Measurements from ENCODE around the gene BMX. TPM values are rescaled to one million over a fixed set of nuclear protein-coding genes. Genes with fewer than 3 reads are reported as not detected.

The BMX gene
- total RNA-seq, 1 donor from 2014 or later, result 3.1 TPM

DNA sequence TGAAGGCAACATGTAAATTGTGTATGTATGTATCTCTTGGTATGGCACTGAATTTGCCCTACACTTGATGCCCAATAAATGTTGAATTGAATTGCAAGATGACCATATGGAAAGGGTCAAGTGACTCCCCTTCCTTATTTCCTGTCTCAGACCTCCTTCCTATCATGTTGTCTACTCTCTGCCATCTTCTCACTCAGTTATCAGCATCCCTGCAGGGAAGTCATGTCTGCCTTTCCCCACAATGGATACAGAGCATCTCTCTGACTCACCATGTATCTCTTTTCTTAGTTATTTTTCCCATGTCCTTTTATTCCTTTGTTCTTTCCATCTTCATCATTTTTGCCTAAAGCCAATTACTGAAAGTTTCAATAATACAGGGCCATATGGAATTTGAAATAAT lies 22.5 kb downstream of the BMX start:
- H3K9me3 ChIP-seq (ENCODE audit: control insufficient read depth in 3 of 3, low read length in 3 of 3), result no peaks in the 10 kb centered on the region
- H3K36me3 ChIP-seq (ENCODE audit: control insufficient read depth in 3 of 3, insufficient read depth in 3 of 3, low read length in 3 of 3), result no peaks in the 10 kb centered on the region
- H3K4me1 ChIP-seq (ENCODE audit: control insufficient read depth in 3 of 3, insufficient read depth in 3 of 3, low read length in 3 of 3), result no peaks in the 10 kb centered on the region
- no peaks in the 10 kb centered on the region for H3K27me3 ChIP-seq (ENCODE audit: control insufficient read depth in 3 of 3, insufficient read depth in 3 of 3, low read length in 3 of 3)
- no peak overlapping the region for H3K27ac ChIP-seq (ENCODE audit: low read depth, low read length)
- no peak overlapping the region for H3K4me3 ChIP-seq (ENCODE audit: low read length in 3 of 3)
- H3K9ac ChIP-seq (ENCODE audit: low read depth in 1 of 3, low read length in 3 of 3), result no peak overlapping the region

- H3K27ac ChIP-seq (ENCODE audit: low read depth, low read length), result no peak overlapping the region
- H3K9ac ChIP-seq (ENCODE audit: low read depth in 1 of 3, low read length in 3 of 3), result no peak overlapping the region
- no peaks in the 10 kb centered on the region for H3K9me3 ChIP-seq (ENCODE audit: control insufficient read depth in 3 of 3, low read length in 3 of 3)
- no peaks in the 10 kb centered on the region for H3K27me3 ChIP-seq (ENCODE audit: control insufficient read depth in 3 of 3, insufficient read depth in 3 of 3, low read length in 3 of 3)
- H3K36me3 ChIP-seq (ENCODE audit: control insufficient read depth in 3 of 3, insufficient read depth in 3 of 3, low read length in 3 of 3), result no peaks in the 10 kb centered on the region
- H3K4me3 ChIP-seq (ENCODE audit: low read length in 3 of 3), result no peak overlapping the region
- H3K4me1 ChIP-seq (ENCODE audit: control insufficient read depth in 3 of 3, insufficient read depth in 3 of 3, low read length in 3 of 3), result no peaks in the 10 kb centered on the region
These were observed 23.8 kb downstream of the BMX start for GRCh38 chrX:15524417-15524816.

DNA sequence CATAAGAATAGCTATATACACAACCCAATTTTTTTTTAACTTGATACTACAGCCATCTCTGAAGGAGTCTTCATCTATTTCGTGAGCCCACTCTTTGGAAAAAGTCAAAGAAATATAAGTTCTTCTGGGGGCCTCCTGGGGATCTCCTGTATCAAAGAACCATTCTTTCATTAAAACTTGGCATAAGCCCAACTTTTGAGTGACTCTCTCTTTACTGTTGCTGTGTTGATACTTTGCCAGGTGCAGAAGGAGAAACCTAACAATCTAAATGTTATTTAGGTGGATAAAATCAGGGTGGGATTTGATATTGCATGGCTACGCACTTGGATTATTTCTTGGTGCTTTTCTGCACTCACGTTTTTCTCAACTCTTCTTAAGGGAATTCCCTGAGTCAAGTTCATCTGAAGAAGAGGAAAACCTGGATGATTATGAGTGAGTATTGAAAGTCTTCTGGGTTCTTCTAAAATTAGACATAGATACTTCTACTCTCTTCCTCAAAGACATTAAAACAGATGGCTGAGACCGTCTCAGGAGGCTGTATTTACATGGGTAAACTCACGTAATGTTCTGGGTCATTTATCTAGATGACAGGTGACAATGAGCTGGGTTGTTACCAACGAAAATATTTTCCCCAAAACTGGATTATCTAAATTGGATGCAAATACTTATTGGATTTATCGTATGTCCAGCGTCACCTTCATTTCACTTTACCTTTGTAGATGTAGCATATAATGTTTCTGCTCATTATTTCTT lies 25.2 kb downstream of the BMX start:
- Histone ChIP-seq H3K9ac (ENCODE audit: low read depth in 1 of 3, low read length in 3 of 3) (no peak overlapping the region), H3K36me3 (ENCODE audit: control insufficient read depth in 3 of 3, insufficient read depth in 3 of 3, low read length in 3 of 3) (no peaks in the 10 kb centered on the region), H3K27ac (ENCODE audit: low read depth, low read length) (no peak overlapping the region), H3K27me3 (ENCODE audit: control insufficient read depth in 3 of 3, insufficient read depth in 3 of 3, low read length in 3 of 3) (no peaks in the 10 kb centered on the region), H3K4me1 (ENCODE audit: control insufficient read depth in 3 of 3, insufficient read depth in 3 of 3, low read length in 3 of 3) (no peaks in the 10 kb centered on the region), H3K9me3 (ENCODE audit: control insufficient read depth in 3 of 3, low read length in 3 of 3) (no peaks in the 10 kb centered on the region), H3K4me3 (ENCODE audit: low read length in 3 of 3) (no peak overlapping the region)

DNA sequence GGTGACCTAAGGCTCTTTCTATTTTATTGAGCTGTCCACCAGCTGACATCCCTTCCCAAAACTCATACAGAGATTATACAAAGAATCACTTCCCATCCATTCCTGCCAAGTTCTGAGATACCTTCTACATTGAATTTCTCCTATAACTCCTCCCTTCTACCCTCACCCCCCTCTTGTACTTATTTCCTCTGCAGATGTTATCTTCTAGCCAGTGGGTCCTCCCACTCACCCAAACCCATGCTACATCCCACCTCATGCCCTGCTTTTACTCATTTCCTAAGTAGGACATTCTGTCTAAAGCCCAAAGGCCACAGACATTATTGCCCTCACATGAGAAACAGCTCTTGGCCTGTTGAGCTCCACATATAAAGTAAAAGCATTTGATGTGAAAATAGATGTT lies 28.6 kb downstream of the BMX start:
- no peak overlapping the region for H3K27ac ChIP-seq (ENCODE audit: low read depth, low read length)
- peaks cover 0 to 5% (median 0%) of the 10 kb centered on the region in 3 donors for H3K27me3 ChIP-seq (ENCODE audit: control insufficient read depth in 3 of 3, insufficient read depth in 3 of 3, low read length in 3 of 3)

GRCh38 chrX:15530318-15530717 lies 29.7 kb downstream of the BMX start:
- Histone ChIP-seq H3K36me3 (ENCODE audit: control insufficient read depth in 3 of 3, insufficient read depth in 3 of 3, low read length in 3 of 3) (no peaks in the 10 kb centered on the region), H3K9ac (ENCODE audit: low read depth in 1 of 3, low read length in 3 of 3) (no peak overlapping the region), H3K27ac (ENCODE audit: low read depth, low read length) (no peak overlapping the region), H3K4me1 (ENCODE audit: control insufficient read depth in 3 of 3, insufficient read depth in 3 of 3, low read length in 3 of 3) (no peaks in the 10 kb centered on the region), H3K4me3 (ENCODE audit: low read length in 3 of 3) (no peak overlapping the region), H3K9me3 (ENCODE audit: control insufficient read depth in 3 of 3, low read length in 3 of 3) (no peaks in the 10 kb centered on the region), H3K27me3 (ENCODE audit: control insufficient read depth in 3 of 3, insufficient read depth in 3 of 3, low read length in 3 of 3) (peaks cover 0 to 5% (median 0%) of the 10 kb centered on the region in 3 donors)

More for the DNA sequence above, 28.6 kb downstream of the BMX start:
- Histone ChIP-seq H3K9me3 (ENCODE audit: control insufficient read depth in 3 of 3, low read length in 3 of 3) (no peaks in the 10 kb centered on the region), H3K4me3 (ENCODE audit: low read length in 3 of 3) (no peak overlapping the region), H3K9ac (ENCODE audit: low read depth in 1 of 3, low read length in 3 of 3) (no peak overlapping the region), H3K36me3 (ENCODE audit: control insufficient read depth in 3 of 3, insufficient read depth in 3 of 3, low read length in 3 of 3) (no peaks in the 10 kb centered on the region), H3K4me1 (ENCODE audit: control insufficient read depth in 3 of 3, insufficient read depth in 3 of 3, low read length in 3 of 3) (no peaks in the 10 kb centered on the region)

- no peaks in the 10 kb centered on the region for H3K27me3 ChIP-seq (ENCODE audit: control insufficient read depth in 3 of 3, insufficient read depth in 3 of 3, low read length in 3 of 3)
- no peak overlapping the region for H3K9ac ChIP-seq (ENCODE audit: low read depth in 1 of 3, low read length in 3 of 3)
- H3K4me1 ChIP-seq (ENCODE audit: control insufficient read depth in 3 of 3, insufficient read depth in 3 of 3, low read length in 3 of 3), result no peaks in the 10 kb centered on the region
- H3K27ac ChIP-seq (ENCODE audit: low read depth, low read length), result no peak overlapping the region
- H3K9me3 ChIP-seq (ENCODE audit: control insufficient read depth in 3 of 3, low read length in 3 of 3), result no peaks in the 10 kb centered on the region
- no peak overlapping the region for H3K4me3 ChIP-seq (ENCODE audit: low read length in 3 of 3)
- no peaks in the 10 kb centered on the region for H3K36me3 ChIP-seq (ENCODE audit: control insufficient read depth in 3 of 3, insufficient read depth in 3 of 3, low read length in 3 of 3)
These were observed 46.1 kb downstream of the BMX start for GRCh38 chrX:15546745-15547144.

- H3K4me3 ChIP-seq (ENCODE audit: low read length in 3 of 3), result no peak overlapping the region
- H3K4me1 ChIP-seq (ENCODE audit: control insufficient read depth in 3 of 3, insufficient read depth in 3 of 3, low read length in 3 of 3), result no peaks in the 10 kb centered on the region
- no peak overlapping the region for H3K9ac ChIP-seq (ENCODE audit: low read depth in 1 of 3, low read length in 3 of 3)
- H3K27me3 ChIP-seq (ENCODE audit: control insufficient read depth in 3 of 3, insufficient read depth in 3 of 3, low read length in 3 of 3), result no peaks in the 10 kb centered on the region
- no peaks in the 10 kb centered on the region for H3K36me3 ChIP-seq (ENCODE audit: control insufficient read depth in 3 of 3, insufficient read depth in 3 of 3, low read length in 3 of 3)
- H3K9me3 ChIP-seq (ENCODE audit: control insufficient read depth in 3 of 3, low read length in 3 of 3), result no peaks in the 10 kb centered on the region
- H3K27ac ChIP-seq (ENCODE audit: low read depth, low read length), result no peak overlapping the region
These were observed 46.7 kb downstream of the BMX start for GRCh38 chrX:15547356-15547755.

DNA sequence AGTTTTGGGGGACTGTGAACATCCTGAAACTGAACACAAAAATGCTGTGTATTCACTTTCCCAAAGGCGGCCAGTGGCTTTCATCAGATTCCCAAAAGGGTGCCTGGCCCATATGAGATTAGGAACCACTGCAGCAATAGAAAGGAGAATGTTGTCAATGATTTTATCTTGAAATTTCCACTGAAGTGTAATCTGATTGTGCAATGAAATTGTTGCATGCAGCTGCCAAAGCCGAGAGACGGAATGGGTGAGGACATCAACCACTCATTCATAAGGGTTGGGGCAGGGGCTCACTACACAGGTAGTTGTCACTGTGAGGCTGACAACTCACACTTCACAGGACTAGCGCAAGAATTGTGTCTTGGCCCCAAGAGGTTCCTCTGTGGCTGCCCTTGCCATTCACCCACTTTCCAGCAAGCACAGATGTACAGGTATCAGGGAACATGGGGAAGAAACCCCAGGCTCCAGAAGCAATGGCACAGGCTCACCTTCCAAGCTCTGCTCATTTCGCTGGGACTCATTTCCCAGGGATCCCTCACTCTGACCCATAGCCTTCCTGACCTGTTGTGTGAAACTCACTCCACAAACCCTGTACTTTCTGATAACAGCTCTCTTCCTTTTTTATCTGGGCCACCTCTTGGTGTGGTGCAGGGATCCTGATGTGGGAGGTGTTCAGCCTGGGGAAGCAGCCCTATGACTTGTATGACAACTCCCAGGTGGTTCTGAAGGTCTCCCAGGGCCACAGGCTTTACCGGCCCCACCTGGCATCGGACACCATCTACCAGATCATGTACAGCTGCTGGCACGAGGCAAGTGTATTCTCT lies 48.8 kb downstream of the BMX start:
- no peaks in the 10 kb centered on the region for H3K4me1 ChIP-seq (ENCODE audit: control insufficient read depth in 3 of 3, insufficient read depth in 3 of 3, low read length in 3 of 3)
- no peaks in the 10 kb centered on the region for H3K27me3 ChIP-seq (ENCODE audit: control insufficient read depth in 3 of 3, insufficient read depth in 3 of 3, low read length in 3 of 3)
- H3K36me3 ChIP-seq (ENCODE audit: control insufficient read depth in 3 of 3, insufficient read depth in 3 of 3, low read length in 3 of 3), result no peaks in the 10 kb centered on the region
- no peak overlapping the region for H3K4me3 ChIP-seq (ENCODE audit: low read length in 3 of 3)
- no peaks in the 10 kb centered on the region for H3K9me3 ChIP-seq (ENCODE audit: control insufficient read depth in 3 of 3, low read length in 3 of 3)
- no peak overlapping the region for H3K9ac ChIP-seq (ENCODE audit: low read depth in 1 of 3, low read length in 3 of 3)
- no peak overlapping the region for H3K27ac ChIP-seq (ENCODE audit: low read depth, low read length)

- Histone ChIP-seq H3K4me1 (ENCODE audit: control insufficient read depth in 3 of 3, insufficient read depth in 3 of 3, low read length in 3 of 3) (no peaks in the 10 kb centered on the region), H3K9me3 (ENCODE audit: control insufficient read depth in 3 of 3, low read length in 3 of 3) (no peaks in the 10 kb centered on the region), H3K36me3 (ENCODE audit: control insufficient read depth in 3 of 3, insufficient read depth in 3 of 3, low read length in 3 of 3) (no peaks in the 10 kb centered on the region), H3K4me3 (ENCODE audit: low read length in 3 of 3) (no peak overlapping the region), H3K27ac (ENCODE audit: low read depth, low read length) (no peak overlapping the region), H3K27me3 (ENCODE audit: control insufficient read depth in 3 of 3, insufficient read depth in 3 of 3, low read length in 3 of 3) (no peaks in the 10 kb centered on the region), H3K9ac (ENCODE audit: low read depth in 1 of 3, low read length in 3 of 3) (no peak overlapping the region)
These were observed 58.6 kb downstream of the BMX start for GRCh38 chrX:15559227-15559626.

GRCh38 chrX:15560924-15561323 lies 60.3 kb downstream of the BMX start:
- Histone ChIP-seq H3K9me3 (ENCODE audit: control insufficient read depth in 3 of 3, low read length in 3 of 3) (no peaks in the 10 kb centered on the region), H3K27me3 (ENCODE audit: control insufficient read depth in 3 of 3, insufficient read depth in 3 of 3, low read length in 3 of 3) (no peaks in the 10 kb centered on the region), H3K4me1 (ENCODE audit: control insufficient read depth in 3 of 3, insufficient read depth in 3 of 3, low read length in 3 of 3) (no peaks in the 10 kb centered on the region), H3K9ac (ENCODE audit: low read depth in 1 of 3, low read length in 3 of 3) (no peak overlapping the region), H3K27ac (ENCODE audit: low read depth, low read length) (no peak overlapping the region), H3K4me3 (ENCODE audit: low read length in 3 of 3) (no peak overlapping the region), H3K36me3 (ENCODE audit: control insufficient read depth in 3 of 3, insufficient read depth in 3 of 3, low read length in 3 of 3) (no peaks in the 10 kb centered on the region)

Measured in skeletal muscle tissue (tissue), 4 donors.